ENCODE data around the gene RNF121. TPM values are rescaled to one million over a fixed set of nuclear protein-coding genes. Genes with fewer than 3 reads are reported as not detected.

RNF121 gene
- total RNA-seq, 1 experiment from 2014 or later, result 56.9 TPM

DNA sequence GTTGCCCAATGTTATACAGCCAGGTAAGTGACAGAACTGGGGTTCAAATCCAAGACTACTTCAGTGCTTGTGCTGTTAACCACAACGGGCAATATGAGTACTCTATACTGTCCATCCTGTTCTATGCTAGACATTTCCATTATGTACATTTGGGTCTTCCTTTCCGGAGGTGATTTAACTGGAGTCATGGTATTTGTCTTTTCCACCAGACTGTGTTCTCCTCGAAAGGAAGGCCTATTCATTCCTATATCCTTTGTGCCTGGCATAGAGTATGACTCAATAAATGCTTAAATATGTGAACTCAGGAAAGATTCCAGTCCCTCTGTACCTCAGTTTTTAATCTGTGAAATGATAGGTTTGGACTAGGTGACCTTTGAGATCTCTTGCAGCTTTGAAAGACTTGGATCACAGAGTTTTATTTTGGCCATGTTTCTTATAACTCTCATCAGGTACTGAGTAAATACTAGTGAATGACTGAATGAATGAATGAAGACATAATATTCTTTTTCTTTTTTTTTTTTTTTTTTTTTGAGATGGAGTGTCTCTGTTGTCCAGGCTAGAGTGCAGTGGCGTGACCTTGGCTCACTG lies 6.6 kb downstream of the RNF121 start:
- H3K79me2 ChIP-seq (ENCODE audit: insufficient read depth, low read length), result peaks cover 30% of the 10 kb centered on the region

More for the DNA sequence above, 6.6 kb downstream of the RNF121 start:
- Histone ChIP-seq H3T11ph (ENCODE audit: low read length) (no peak overlapping the region), H3K4me1 (ENCODE audit: insufficient read depth, low read length) (no peaks in the 10 kb centered on the region), H3K27me3 (ENCODE audit: insufficient read depth, low read length) (no peaks in the 10 kb centered on the region), H3K9me3 (ENCODE audit: control insufficient read depth, low read depth, low read length) (no peaks in the 10 kb centered on the region), H3K14ac (ENCODE audit: insufficient read depth, low read length) (no peak overlapping the region), H2AK5ac (ENCODE audit: insufficient read length, low read length) (no peak overlapping the region), H3K18ac (ENCODE audit: insufficient read length, low read depth, low read length) (no peak overlapping the region), H3K23ac (ENCODE audit: insufficient read length, low read depth, low read length) (no peak overlapping the region), H4K8ac (replicated peaks; ENCODE audit: insufficient read length, low read depth, low read length) (no peak overlapping the region), H2BK12ac (ENCODE audit: insufficient read length, low read depth, low read length) (no peak overlapping the region), H3K56ac (ENCODE audit: insufficient read length, low read depth, low read length) (no peak overlapping the region), H4K20me1 (ENCODE audit: control insufficient read depth, insufficient read depth, insufficient read length) (no peaks in the 10 kb centered on the region), H4K91ac (ENCODE audit: insufficient read length, low read depth, low read length) (no peak overlapping the region), H3K4me2 (ENCODE audit: insufficient read depth, insufficient read length, low read length) (no peak overlapping the region), H4K5ac (ENCODE audit: insufficient read length, low read depth, low read length) (no peak overlapping the region), H2BK20ac (ENCODE audit: low read depth, low read length, poor library complexity, severe bottlenecking) (no peak overlapping the region), H3K79me1 (ENCODE audit: insufficient read depth, low read depth, low read length, poor library complexity, severe bottlenecking) (peaks cover 10% of the 10 kb centered on the region), H2BK15ac (ENCODE audit: low read depth, low read length) (no peak overlapping the region), H2AFZ (ENCODE audit: low read length) (no peak overlapping the region), H2BK5ac (ENCODE audit: insufficient read length, low read length) (no peak overlapping the region), H3K9ac (ENCODE audit: extremely low read depth, insufficient read length, low read length) (no peak overlapping the region), H3K23me2 (ENCODE audit: insufficient read length, low read depth, low read length, poor library complexity, severe bottlenecking) (no peaks in the 10 kb centered on the region), H2BK120ac (ENCODE audit: low read depth, low read length, poor library complexity, severe bottlenecking) (no peak overlapping the region), H3K27ac (ENCODE audit: insufficient read length, low read depth, low read length) (no peak overlapping the region), H3K4ac (ENCODE audit: low read depth, low read length) (no peak overlapping the region)
- Mint-ChIP-seq H3K4me1 (peaks cover 2 to 7% of the 10 kb centered on the region in 2 experiments), H3K36me3 (ENCODE audit: insufficient read depth in 1 of 3, low read depth in 3 of 3) (peaks cover 0 to 3% (median 0%) of the 10 kb centered on the region in 3 experiments; a peak in 2 of 7 replicates), H3K27me3 (ENCODE audit: low read depth) (no peaks in the 10 kb centered on the region), H3K4me3 (no peak overlapping the region), H3K9me3 (no peaks in the 10 kb centered on the region), H3K27ac (no peak overlapping the region)
- no CpG with 5 or more reads among the region's 4 CpGs for WGBS (ENCODE audit: extremely low coverage, insufficient read length, low lambda C conversion rate)
- TF ChIP-seq CTCF (conservative IDR thresholded peaks at IDR 0.05), result no peak
- no peak for DNase-seq

All from H9 (cell line).